ENCODE measurements around the gene FRYL. TPM values are rescaled to one million over a fixed set of nuclear protein-coding genes. Genes with fewer than 3 reads are reported as not detected.
A peak's percentile ranks its signal among the peaks of the same experiment; 100 is the strongest.

FRYL gene
- total RNA-seq, 6 experiments from 2014 or later = 15.9 to 27.2 (median 23.3) TPM

DNA sequence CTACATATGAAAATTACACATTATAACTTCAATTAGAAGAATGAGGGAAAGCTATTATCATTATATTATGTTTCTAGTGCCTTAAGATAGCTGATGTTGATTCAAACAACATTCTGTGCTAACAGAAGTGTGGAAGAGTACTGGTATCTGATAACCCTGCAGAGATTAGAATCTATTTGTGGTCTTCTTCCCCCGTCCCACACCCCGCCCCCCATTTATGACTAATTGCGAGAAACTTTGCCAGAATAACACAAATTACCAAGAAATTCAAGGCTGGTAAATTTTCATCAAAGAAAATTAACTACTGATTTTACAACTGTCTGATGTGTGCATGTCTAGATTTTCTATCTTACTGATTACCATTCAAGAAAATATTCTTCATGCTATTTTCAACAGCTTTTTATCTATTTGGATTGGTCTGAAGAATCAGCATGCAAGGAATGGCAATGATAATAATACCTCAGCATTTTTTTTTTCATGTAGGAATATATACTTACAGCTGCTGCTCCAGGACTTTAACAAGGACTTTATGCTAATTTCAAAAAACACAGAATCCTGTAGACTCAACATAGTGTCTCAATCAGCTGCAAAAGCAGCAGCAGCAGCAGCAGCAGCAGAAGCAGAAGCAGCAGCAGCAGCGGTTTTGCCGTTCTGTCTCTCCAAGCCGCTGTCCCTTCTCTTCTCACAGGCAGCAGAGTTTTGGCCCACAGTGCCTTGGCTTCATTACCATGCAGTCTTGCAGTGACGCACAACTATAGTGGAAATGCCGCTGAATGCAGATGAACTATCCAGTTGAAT is 126.7 kb downstream of the FRYL start:
- Histone ChIP-seq H3K9me3 (no peaks in the 10 kb centered on the region), H3K27ac (no peak overlapping the region), H3K4me3 (no peak overlapping the region), H3K4me1 (no peaks in the 10 kb centered on the region), H3K36me3 (no peaks in the 10 kb centered on the region), H3K27me3 (no peaks in the 10 kb centered on the region)
- TF ChIP-seq, protein P1, sequence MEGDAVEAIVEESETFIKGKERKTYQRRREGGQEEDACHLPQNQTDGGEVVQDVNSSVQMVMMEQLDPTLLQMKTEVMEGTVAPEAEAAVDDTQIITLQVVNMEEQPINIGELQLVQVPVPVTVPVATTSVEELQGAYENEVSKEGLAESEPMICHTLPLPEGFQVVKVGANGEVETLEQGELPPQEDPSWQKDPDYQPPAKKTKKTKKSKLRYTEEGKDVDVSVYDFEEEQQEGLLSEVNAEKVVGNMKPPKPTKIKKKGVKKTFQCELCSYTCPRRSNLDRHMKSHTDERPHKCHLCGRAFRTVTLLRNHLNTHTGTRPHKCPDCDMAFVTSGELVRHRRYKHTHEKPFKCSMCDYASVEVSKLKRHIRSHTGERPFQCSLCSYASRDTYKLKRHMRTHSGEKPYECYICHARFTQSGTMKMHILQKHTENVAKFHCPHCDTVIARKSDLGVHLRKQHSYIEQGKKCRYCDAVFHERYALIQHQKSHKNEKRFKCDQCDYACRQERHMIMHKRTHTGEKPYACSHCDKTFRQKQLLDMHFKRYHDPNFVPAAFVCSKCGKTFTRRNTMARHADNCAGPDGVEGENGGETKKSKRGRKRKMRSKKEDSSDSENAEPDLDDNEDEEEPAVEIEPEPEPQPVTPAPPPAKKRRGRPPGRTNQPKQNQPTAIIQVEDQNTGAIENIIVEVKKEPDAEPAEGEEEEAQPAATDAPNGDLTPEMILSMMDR (IDR thresholded peaks at IDR 0.05) = no peak
- no peak for TF ChIP-seq POLR2A (IDR thresholded peaks at IDR 0.05)
- 54% methylated on average over 8 of the region's 8 CpGs for WGBS (ENCODE audit: insufficient coverage, low coverage, low lambda C conversion rate, missing lambda C conversion rate)
- intact Hi-C loops (cut with DNase I) = no loop called here
- no peak for DNase-seq
- ATAC-seq = peak in 2 of 4 donors; percentile 22 to 26

DNA sequence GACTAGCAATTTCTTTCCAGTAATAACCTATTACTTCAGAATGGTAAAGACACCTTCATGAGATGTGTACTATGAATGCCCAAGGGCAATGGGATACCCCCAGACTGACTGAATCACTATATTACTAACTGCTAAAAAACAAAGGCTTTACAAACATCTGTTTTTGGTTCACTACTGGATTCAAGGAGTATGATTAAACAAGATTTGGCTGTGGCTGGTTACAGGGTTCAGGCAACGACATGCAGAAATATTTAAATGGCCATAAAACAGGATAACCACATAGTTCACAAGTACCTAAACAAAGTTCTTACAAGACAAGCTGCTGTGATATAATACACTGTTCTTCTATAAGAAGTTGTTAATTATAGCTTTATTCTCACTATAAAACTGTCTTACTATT is 128.2 kb downstream of the FRYL start:
- no peak for ATAC-seq
- TF ChIP-seq, protein P1 (IDR thresholded peaks at IDR 0.05) = no peak
- no peak for TF ChIP-seq POLR2A (IDR thresholded peaks at IDR 0.05)
- Histone ChIP-seq H3K27ac (no peak overlapping the region), H3K27me3 (no peaks in the 10 kb centered on the region), H3K4me1 (no peaks in the 10 kb centered on the region), H3K36me3 (no peaks in the 10 kb centered on the region), H3K4me3 (no peak overlapping the region), H3K9me3 (no peaks in the 10 kb centered on the region)
- no peak for DNase-seq
- intact Hi-C loops (cut with DNase I) = no loop called here
- 100% methylated on average over 1 of the region's 1 CpG for WGBS (ENCODE audit: insufficient coverage, low coverage, low lambda C conversion rate, missing lambda C conversion rate)

DNA sequence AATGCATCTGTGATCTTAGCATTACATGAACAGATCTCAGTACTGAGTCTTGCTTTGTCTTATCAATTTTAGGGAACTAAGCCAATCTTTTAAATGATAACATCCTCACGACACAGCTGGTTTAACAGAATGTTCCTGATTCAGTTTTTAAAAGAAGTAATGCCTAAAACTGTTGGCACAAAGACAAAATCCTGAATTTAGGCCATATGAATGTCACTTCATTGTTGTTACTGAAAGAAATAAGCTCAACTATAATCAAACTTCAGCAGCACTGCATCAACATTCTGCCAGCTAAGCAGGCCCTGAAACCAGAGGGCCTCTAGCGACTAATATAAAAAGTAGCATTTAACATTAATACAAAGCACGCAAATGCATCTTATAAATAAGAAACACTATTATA is 130.6 kb downstream of the FRYL start:
- WGBS (ENCODE audit: insufficient coverage, low coverage, low lambda C conversion rate, missing lambda C conversion rate) = 58% methylated on average over 3 of the region's 3 CpGs
- ATAC-seq (no peak), DNase-seq (no peak)
- Histone ChIP-seq H3K4me1 (no peaks in the 10 kb centered on the region), H3K27me3 (no peaks in the 10 kb centered on the region), H3K27ac (no peak overlapping the region), H3K9me3 (no peaks in the 10 kb centered on the region), H3K4me3 (no peak overlapping the region), H3K36me3 (no peaks in the 10 kb centered on the region)
- TF ChIP-seq, protein P1 (IDR thresholded peaks at IDR 0.05) = no peak
- no peak for TF ChIP-seq POLR2A (IDR thresholded peaks at IDR 0.05)
- intact Hi-C loops (cut with DNase I) = no loop called here

DNA sequence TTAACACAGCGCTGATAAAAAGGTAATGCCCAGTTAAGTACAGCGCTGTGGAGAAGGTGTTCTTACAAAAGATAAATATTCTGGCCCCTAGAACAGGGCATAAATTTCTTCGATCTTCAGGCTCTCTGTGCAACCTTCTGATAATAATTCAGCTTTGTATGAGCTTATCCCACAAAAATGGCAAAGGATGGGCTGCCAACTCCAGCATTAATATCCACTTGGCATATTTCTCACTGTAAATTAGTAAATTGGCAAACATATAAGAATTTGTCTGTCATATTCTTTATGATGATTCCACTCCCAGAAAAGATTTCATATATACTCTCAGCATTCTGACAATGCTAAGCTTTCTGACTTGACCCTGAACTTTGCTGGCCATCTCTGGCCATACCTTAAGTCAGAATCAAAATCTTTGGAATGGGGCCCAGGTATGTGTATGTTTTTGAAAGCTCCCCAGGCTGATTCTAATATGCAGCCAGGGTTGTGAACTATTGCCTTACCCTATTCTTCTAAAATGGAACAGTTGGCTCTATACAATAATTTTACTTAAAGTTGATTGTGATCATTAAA is 134.8 kb downstream of the FRYL start:
- Histone ChIP-seq H3K27me3 (no peaks in the 10 kb centered on the region), H3K4me1 (no peaks in the 10 kb centered on the region), H3K4me3 (no peak overlapping the region), H3K27ac (no peak overlapping the region), H3K9me3 (no peaks in the 10 kb centered on the region), H3K36me3 (no peaks in the 10 kb centered on the region)
- ATAC-seq = no peak
- 96% methylated on average over 3 of the region's 3 CpGs for WGBS (ENCODE audit: insufficient coverage, low coverage, low lambda C conversion rate, missing lambda C conversion rate)
- TF ChIP-seq POLR2A (IDR thresholded peaks at IDR 0.05) = no peak
- TF ChIP-seq, protein P1 (IDR thresholded peaks at IDR 0.05) = no peak
- DNase-seq = no peak
- intact Hi-C loops (cut with DNase I) = no loop called here

Measured in right lobe of liver (tissue), 6 donors.